Stomach (tissue), 4 donors: Measurements from ENCODE around the gene KIF18B.

ENCODE experiments used
- EP300 ChIP-seq: sonication (generic); formaldehyde crosslinking; IDR thresholded peaks from one replicate; pipeline ENCODE4 v1.6.1; 2017; ENCODE audit warnings: antibody characterized with exemption
- POLR2A ChIP-seq, 4 donors: fragments of 450-650 bp; IDR thresholded peaks; one replicate each; pipeline ENCODE4 v1.6.1; 2016; ENCODE audit warnings: antibody characterized with exemption in 4 of 4, control low read depth in 2 of 4, mild to moderate bottlenecking in 1 of 4, moderate library complexity in 1 of 4
- POLR2AphosphoS5 ChIP-seq, 3 donors: sonication (generic); formaldehyde crosslinking; IDR thresholded peaks; one replicate each; pipeline ENCODE4 v1.6.1; 2016; ENCODE audit warnings: antibody characterized with exemption in 3 of 3
- TF ChIP-seq, protein P1 (sequence below), 7 experiments: fragments of 450-650 bp in 4 of 7; fragments of 200-600 bp in 3 of 7; sonication (generic) in 3 of 7; IDR thresholded peaks; one replicate each; pipeline ENCODE4 v1.5.1; 2016 to 2019; ENCODE audit warnings: antibody characterized with exemption in 7 of 7, control low read depth in 2 of 7, mild to moderate bottlenecking in 1 of 7

DNA sequence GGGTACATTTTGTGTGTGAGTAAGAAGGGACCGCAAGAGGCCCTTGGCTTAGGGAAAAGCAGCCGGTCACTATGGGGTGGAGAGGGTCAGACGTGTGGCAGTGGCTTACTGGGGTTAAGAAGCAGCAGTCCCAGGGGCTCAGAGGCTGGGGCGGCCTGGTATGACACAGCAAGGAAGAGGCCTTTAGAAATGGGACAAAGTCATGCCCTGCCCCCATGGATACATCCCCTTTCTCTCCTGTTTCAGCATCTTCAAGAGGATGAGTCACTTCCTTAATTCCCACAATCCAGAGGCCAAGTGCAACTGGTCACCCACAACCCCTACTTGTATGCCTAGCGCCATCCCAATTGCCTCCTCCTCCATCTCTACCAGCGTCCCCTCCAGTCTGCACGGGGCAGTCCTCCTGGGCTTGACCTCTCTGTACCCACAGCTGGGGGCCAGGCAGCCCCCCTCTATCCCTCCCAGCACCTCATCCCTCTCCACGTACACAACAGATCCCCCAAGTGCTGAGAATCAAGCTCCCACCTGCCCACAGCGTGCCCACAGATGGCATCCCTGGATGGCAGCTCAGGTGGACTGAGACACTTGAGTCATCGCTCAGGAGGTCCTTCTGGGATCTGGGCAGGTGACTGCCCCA, 41.4 kb downstream of the KIF18B start:
- TF ChIP-seq EP300 (no peak), POLR2A (IDR thresholded peaks at IDR 0.05) (no peak), POLR2AphosphoS5 (IDR thresholded peaks at IDR 0.05) (no peak)
- TF ChIP-seq, protein P1, sequence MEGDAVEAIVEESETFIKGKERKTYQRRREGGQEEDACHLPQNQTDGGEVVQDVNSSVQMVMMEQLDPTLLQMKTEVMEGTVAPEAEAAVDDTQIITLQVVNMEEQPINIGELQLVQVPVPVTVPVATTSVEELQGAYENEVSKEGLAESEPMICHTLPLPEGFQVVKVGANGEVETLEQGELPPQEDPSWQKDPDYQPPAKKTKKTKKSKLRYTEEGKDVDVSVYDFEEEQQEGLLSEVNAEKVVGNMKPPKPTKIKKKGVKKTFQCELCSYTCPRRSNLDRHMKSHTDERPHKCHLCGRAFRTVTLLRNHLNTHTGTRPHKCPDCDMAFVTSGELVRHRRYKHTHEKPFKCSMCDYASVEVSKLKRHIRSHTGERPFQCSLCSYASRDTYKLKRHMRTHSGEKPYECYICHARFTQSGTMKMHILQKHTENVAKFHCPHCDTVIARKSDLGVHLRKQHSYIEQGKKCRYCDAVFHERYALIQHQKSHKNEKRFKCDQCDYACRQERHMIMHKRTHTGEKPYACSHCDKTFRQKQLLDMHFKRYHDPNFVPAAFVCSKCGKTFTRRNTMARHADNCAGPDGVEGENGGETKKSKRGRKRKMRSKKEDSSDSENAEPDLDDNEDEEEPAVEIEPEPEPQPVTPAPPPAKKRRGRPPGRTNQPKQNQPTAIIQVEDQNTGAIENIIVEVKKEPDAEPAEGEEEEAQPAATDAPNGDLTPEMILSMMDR (IDR thresholded peaks at IDR 0.05): no peak
